Umbilical cord (tissue), 2 donors: ENCODE data around the gene DIP2A. TPM values are rescaled to one million over a fixed set of nuclear protein-coding genes. Genes with fewer than 3 reads are reported as not detected.
"Not testable (repeated sequence)": the region's sequence is repeated elsewhere in the genome, so short reads cannot be mapped to it uniquely, and the experiment has no call there.

ENCODE experiments used
- DNase-seq: peaks from one replicate; pipeline ENCODE4 v3.0.0-alpha.2; 2015; ENCODE audit warnings: low spot score
- total RNA-seq: library from RNA; depleted of rRNA; stranded (reverse); fragments of >200 nt; gene quantifications from one replicate; pipeline ENCODE4 v1.2.3, GENCODE V29; 2014; ENCODE audit warnings: low replicate concordance; ENCODE audit not compliant: insufficient read depth

The DIP2A gene
- total RNA-seq, 1 donor from 2014 or later: 29.1 TPM

GRCh38 chr21:46482846-46483231, 24.1 kb downstream of the DIP2A start:
- no peak for DNase-seq

- DNase-seq: no peak
Observed at GRCh38 chr21:46483300-46484295, 24.9 kb downstream of the DIP2A start.

- no peak for DNase-seq
Observed at GRCh38 chr21:46486481-46487126, 27.9 kb downstream of the DIP2A start.

- DNase-seq: no peak
Observed at GRCh38 chr21:46489162-46489663, 30.5 kb downstream of the DIP2A start.

GRCh38 chr21:46489800-46490199, 31.1 kb downstream of the DIP2A start:
- DNase-seq: no peak

- no peak for DNase-seq
Observed at GRCh38 chr21:46491553-46491952, 32.9 kb downstream of the DIP2A start.

GRCh38 chr21:46492851-46493250, 34.2 kb downstream of the DIP2A start:
- no peak for DNase-seq

GRCh38 chr21:46493828-46494227, 35.1 kb downstream of the DIP2A start:
- no peak for DNase-seq

GRCh38 chr21:46498335-46499050, 39.8 kb downstream of the DIP2A start:
- DNase-seq: no peak

GRCh38 chr21:46500224-46500861, 41.7 kb downstream of the DIP2A start:
- DNase-seq: no peak

GRCh38 chr21:46503922-46504550, 45.3 kb downstream of the DIP2A start:
- no peak for DNase-seq

- no peak for DNase-seq
Observed at GRCh38 chr21:46504666-46505065, 46.0 kb downstream of the DIP2A start.

GRCh38 chr21:46507562-46507961, 48.9 kb downstream of the DIP2A start:
- DNase-seq: no peak

GRCh38 chr21:46509741-46510502, 51.2 kb downstream of the DIP2A start:
- no peak for DNase-seq

- peak; percentile 17 for DNase-seq
Observed at GRCh38 chr21:46515109-46515508, 56.4 kb downstream of the DIP2A start.

- DNase-seq: no peak
Observed at GRCh38 chr21:46516068-46516467, 57.4 kb downstream of the DIP2A start.

- no peak for DNase-seq
Observed at GRCh38 chr21:46517361-46517760, 58.7 kb downstream of the DIP2A start.

- peak; percentile 4 for DNase-seq
Observed at GRCh38 chr21:46518983-46519583, 60.4 kb downstream of the DIP2A start.

GRCh38 chr21:46527393-46527792, 68.7 kb downstream of the DIP2A start:
- DNase-seq: not testable (repeated sequence)

- no peak for DNase-seq
Observed at GRCh38 chr21:46527801-46528200, 69.1 kb downstream of the DIP2A start.
